Prostate gland (tissue), 2 donors: ENCODE data around the gene IMMP2L.

Source experiments
- POLR2A ChIP-seq: fragments of 450-650 bp; IDR thresholded peaks from one replicate; pipeline ENCODE4 v1.6.1; 2016; ENCODE audit warnings: antibody characterized with exemption, mild to moderate bottlenecking
- POLR2AphosphoS5 ChIP-seq: sonication (generic); formaldehyde crosslinking; IDR thresholded peaks from one replicate; pipeline ENCODE4 v1.6.1; 2017; ENCODE audit warnings: antibody characterized with exemption
- TF ChIP-seq, protein P1 (sequence below), 4 experiments: fragments of 200-600 bp in 2 of 4; fragments of 450-650 bp in 2 of 4; sonication (generic) in 2 of 4; IDR thresholded peaks; 1 replicate in 3 of 4; 2 replicates in 1 of 4; pipeline ENCODE4 v1.5.1; 2016 to 2019; ENCODE audit warnings: antibody characterized with exemption in 4 of 4, mild to moderate bottlenecking in 2 of 4, moderate library complexity in 2 of 4

DNA sequence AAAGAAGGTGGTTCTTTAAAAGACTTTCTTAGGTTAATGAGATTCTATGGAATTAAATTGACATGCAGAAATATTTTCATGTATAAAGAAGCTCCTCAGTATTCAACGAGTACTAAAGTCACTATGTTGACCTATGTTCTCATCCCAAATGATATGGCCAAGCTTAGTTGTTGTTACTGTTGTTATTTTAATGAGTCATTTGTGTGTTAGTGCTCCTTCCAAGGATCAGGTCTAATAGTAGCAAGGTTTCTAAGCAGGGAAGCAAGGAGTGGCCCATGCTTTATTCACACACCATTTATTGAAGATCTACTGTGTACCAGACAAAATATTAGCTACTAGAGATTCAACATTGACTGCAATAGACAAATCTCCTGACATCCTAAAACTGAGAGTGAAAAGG, 429.5 kb downstream of the IMMP2L start:
- TF ChIP-seq POLR2AphosphoS5, result no peak
- TF ChIP-seq, protein P1, sequence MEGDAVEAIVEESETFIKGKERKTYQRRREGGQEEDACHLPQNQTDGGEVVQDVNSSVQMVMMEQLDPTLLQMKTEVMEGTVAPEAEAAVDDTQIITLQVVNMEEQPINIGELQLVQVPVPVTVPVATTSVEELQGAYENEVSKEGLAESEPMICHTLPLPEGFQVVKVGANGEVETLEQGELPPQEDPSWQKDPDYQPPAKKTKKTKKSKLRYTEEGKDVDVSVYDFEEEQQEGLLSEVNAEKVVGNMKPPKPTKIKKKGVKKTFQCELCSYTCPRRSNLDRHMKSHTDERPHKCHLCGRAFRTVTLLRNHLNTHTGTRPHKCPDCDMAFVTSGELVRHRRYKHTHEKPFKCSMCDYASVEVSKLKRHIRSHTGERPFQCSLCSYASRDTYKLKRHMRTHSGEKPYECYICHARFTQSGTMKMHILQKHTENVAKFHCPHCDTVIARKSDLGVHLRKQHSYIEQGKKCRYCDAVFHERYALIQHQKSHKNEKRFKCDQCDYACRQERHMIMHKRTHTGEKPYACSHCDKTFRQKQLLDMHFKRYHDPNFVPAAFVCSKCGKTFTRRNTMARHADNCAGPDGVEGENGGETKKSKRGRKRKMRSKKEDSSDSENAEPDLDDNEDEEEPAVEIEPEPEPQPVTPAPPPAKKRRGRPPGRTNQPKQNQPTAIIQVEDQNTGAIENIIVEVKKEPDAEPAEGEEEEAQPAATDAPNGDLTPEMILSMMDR (IDR thresholded peaks at IDR 0.05), result no peak
- no peak for TF ChIP-seq POLR2A
